ENCODE measurements around the gene ZFHX2.

The ZFHX2 gene

DNA sequence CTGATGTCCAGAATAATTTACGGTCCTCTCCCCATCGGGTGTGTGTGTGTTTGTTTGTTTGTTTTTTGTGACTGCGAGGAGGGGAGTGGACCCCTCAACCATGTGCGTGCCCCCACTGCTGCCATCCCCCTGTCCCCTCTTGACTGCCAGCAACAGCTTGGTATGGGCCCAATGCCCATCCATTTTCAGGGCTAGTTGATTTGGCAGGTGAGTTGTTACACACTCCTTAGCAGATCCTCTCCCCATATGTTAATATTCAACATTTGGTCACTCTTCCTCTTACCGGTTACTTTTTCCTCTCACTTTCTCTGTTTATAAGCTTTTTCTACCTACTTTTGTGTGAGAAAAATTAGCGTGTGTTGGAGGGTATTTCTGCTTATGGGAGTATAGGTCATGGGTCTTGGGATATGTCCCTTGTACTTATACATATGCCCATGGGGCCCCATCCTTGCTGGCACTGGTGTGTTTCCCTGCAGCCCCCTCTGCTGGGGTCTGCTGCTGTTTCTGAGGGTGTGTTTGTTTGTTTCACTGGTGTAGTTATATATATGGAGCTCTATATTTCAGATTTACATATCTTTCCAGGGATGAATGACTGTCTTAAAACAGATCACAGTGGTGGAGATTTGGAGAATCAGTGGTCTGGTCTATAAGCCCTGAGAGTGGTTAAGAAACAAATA, 33.8 kb downstream of the ZFHX2 start:
- DNase-seq = no peak

DNA sequence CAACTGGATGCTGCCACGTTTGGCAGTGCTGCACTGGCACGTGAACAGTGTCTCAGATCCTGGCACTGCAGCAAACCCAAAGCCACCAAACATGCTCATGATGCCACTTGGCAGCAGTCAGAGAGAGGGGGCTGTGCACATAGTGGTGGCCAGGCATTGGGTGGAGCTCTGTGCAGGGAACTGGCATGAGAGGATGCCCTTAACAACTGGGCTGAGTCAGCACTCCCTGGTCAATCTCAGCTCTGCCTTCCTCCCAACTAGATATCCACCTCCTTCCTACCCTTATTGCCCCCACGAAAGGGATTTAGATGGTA, 37.0 kb downstream of the ZFHX2 start:
- no peak for DNase-seq

DNA sequence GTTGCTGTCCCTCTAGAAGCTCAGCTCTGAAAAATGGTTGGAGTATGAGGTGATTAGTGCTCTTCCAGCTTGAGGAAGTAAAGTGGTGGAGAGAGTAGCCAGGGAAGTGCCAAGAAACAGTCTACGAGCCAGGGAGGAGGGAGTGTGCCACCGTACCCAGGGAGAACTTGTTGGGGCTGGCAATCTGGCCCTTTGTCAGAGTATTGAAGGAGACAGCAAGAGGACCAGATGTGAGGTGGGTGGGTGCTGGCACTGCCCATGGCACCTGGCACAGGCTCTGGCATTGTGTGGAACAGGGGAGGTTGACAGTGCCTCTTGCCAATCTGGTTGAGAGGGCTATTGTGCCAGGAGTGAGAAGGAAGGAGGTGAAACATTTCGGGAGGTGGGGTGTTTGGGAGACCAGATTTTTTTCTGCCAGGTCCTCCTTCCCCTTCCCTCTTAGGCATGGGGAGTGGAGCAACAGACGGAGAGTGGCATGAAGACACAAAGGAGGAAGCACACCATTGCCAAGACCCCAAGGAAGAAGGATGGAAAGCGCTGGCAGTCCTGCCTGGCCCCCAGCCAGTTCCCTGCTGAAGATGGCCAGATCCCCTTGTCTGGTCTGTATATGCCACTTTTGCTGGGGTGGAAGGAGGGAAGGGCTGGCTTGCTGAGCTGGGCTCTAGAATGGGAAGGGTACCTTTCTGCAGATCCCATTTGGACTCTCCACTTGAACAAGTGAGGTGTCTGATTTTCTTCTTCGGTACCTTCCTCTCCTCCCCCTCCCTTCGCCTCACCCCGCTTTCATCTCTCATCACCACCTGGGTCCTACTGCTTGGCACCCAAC, 37.5 kb downstream of the ZFHX2 start:
- DNase-seq = no peak

DNA sequence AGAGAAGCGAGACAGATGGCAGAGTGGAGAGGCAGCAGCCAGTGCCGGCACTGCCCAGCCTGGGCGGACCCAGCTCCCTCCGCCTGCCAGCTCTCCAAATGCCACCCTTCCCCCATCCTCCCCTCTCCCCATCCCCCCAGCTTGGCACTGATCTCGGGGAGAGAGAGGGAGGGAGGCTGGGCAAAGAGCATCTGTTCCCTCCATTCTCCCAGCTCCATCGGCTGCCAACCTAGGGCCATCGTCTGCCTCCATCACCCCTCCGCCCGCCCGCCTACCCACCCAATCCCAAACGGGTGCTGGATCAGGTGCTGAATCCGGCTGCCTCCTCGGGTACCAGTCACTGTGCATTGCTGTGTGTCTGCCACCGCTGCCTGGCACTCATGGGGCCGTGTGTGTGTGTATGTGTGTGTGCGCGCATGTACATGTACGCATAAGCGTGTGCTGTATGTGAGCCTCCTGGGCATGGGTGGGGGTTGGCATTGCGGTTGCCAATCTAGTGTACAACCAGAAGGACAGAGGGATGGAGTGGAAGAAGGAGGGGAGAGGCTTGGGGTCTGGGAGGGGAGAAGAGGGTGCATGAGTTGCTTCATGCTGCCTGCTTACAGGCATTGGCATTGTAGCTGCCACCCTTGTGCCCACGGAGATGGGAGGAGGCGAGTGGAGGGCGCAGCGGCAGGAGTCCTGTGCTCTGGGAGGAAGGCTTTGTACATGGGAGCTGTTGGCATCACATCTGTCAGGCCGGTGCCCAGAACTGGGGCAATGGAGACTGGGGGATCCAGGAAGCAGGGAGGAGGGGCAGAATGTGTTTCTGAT, 38.4 kb downstream of the ZFHX2 start:
- no peak for DNase-seq

DNA sequence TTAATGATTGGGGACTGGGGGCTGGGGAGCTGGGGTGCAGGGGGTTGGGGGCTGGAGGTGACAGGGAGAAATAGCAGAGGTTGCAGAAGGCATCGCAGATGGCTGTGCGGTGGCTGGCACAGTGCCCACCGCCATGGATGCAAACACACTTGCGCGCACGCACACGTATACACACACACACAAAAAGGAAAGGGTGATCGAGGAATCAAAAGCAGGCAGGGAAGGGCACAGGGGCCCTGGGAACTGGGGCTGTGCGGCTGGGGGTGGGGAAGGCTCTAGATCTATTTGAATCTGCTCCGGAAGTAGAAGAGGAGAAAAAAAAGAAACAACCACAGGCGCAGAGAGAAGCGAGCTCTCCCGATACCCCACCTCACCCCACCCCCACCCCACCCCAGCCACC, 39.4 kb downstream of the ZFHX2 start:
- no peak for DNase-seq

DNA sequence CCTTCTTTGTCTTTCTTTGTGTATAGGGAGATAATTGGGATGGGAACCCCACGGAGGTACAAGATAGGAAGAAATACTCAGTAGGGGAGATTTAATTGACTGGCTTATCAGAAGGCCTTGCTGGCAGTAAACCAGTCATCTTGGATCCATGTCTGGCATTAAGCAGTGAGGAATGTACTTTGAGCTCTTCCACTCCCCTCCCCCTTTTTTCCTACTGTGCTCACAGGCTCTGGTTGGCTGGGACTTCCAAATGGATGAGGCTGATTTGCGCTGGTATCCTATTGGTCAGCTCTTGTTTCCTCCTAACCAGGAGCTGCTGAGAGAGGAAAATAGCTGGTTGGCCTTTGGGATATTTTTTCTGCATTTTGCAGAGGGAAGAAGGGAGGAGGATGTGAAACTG, 57.3 kb downstream of the ZFHX2 start:
- peak; percentile 14 for DNase-seq

DNA sequence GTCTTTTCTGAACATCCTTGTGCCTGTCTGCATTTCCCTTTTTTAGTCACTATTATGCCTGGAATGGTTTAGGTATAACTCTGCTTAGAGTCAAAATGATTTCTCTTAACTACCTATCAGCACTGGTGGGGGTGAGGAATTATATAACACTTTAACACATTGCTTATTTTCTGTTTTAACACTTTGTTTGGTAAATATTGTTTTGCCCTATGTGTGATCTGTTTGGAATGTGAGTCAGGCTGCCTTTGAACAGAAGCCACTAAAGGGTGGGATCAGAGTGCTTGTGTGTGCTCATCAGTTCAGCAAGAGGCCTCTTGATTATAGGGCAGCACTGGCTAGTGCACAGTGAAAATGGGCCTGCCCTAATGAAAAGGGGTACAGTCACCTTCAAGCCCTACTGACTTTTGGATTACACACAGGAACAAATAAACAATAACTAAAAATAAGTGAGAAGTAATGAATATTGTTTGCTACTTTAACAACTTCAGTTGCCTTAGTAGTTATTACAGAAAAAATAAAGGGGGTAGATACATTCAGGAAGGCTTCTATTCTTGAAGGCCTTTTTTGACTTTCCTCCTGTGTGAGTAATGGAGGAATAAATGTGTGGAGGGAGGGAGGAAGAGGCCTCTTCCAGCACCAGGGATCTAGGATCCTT, 58.8 kb downstream of the ZFHX2 start:
- DNase-seq = peak; percentile 11

DNA sequence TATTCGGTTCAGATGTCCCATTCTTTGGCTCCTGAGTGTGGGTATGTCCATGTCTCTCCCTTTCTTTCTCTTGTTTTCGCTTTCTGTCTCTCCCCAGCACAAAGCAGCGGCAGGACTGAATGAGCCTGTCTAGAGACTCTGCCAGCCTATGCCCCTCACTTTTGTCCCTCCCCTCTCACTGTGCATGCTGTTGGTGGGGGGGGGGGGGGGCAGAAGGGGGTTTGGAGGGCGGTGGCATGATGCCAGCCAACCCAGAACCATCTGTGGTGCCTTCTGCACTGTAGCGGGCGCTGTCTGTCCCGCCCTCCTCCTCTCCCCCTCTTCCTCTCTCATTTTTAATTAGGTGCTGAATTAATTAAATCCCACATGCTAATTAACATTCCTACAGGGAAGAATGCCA, 64.3 kb downstream of the ZFHX2 start:
- no peak for DNase-seq

DNA sequence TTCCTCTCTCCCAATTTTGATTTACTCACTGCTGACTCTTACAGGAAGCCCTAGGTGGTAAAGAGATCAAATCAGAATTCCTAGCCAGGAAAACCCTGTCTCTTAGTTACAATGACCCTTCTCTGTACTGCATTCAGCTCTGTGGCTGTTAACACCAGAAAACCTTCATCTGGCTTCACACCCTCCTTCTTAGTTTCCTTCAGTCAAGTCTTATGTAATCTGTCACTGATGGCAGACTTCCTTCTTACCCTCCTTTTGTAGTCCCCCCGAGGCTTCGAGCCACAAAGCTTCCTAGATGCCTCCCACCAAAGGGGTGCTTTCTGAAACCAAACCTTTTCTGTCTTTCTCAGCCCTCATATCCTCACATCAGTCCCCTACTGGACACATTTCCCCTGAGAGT, 65.5 kb downstream of the ZFHX2 start:
- DNase-seq = no peak

DNA sequence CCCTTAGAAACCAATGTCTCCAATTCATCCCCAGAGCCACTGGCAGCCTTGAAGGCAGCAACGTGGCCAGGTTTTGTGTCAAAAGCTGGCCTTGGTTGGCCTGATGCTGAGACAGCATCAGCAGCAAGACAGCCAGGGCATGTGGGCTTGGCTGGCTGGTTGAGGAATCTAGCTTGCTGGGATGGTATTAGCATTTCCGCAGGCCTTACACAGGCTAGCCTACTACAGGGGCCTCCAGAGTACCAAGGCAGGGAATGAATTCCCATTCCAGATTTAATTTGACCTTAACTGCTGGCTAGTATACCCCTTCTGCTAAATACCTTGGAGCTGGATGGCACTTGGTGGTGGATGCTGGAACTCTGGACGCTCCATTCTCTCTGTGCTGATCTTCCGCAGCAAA, 66.2 kb downstream of the ZFHX2 start:
- no peak for DNase-seq

DNA sequence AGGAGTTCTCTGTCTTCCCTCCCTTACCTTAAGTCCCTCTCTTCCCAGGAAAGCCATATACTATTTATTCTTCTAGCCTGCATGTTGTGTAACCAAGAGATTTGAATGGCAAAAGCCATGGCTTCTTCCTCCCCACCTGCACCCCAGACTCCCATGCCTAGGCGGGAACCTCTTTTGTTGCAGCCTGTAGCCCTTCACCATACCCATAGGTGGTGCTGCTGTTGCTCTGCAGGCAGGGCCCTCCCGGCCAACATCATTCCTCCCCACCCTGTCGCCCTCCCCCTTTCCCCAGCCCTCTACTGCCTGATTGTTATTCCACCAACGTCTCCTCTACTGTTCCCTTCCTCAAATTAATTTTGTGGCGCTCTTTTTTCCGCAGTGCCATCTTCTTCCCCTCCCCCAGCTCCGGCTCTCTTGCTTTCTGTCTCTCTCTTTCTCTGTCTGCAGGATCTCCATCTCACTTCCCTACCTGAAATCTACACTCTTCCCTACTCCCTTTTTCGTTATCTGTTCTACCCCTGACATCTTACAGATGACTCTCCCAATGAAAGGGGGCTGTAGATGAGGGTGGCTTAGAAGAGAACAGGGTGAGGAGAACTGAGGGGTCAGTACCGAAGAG, 68.2 kb downstream of the ZFHX2 start:
- peak; percentile 9 for DNase-seq

DNA sequence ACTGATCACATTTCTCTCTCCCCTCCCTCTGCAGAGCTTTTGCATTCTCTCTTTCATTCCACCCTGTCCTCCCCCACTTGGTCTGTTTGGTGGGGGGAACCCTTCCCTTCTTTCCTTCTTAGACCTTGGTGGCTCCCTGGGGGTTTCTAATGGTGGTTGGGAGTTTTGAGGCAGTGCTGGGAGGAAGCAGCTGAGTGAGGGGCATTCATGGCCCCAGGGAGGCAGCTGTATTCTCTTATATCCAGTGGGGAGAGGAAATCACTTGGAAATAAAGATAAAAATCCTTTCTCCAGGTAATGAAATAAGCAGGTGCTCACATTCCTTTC, 68.8 kb downstream of the ZFHX2 start:
- no peak for DNase-seq

DNA sequence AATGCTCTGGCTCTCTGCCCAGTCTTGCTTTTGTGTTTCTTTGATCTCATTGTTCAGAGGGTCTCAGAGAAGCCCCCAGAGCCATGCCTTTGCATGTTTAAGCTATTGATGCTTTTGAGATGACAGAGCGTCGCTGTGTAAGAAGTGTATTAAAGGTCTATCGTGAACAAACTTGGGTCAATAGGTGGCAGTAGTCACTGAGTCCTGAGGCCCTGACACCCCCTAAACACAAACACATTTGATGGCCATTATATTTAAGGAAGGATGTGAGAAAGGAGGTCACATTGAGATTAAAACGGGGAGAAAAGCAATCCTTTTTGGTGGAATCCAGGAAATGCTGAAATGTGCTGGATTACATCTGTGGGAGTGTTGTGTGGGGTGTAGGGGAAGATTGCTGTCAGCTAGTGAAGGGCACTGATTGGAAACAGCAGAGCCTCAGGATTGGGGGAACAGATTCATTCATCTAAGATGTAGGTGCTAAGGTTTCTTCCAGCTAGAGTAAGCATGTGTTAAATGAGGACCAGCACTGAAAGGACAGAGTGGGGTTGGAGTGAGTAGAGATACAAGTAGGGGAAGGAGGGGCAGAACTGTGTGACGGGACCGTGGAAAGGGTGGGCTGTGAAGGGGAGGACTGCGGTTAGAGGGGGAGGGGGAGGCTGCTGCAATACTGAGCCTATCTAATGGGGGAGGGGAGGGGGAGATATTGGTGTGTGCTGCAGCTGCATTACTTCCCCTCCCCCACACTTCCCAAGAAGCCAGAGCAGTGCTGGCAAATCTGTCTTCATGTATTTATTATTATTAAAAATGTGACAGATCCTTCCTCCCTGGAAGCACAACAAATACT, 69.4 kb downstream of the ZFHX2 start:
- no peak for DNase-seq

DNA sequence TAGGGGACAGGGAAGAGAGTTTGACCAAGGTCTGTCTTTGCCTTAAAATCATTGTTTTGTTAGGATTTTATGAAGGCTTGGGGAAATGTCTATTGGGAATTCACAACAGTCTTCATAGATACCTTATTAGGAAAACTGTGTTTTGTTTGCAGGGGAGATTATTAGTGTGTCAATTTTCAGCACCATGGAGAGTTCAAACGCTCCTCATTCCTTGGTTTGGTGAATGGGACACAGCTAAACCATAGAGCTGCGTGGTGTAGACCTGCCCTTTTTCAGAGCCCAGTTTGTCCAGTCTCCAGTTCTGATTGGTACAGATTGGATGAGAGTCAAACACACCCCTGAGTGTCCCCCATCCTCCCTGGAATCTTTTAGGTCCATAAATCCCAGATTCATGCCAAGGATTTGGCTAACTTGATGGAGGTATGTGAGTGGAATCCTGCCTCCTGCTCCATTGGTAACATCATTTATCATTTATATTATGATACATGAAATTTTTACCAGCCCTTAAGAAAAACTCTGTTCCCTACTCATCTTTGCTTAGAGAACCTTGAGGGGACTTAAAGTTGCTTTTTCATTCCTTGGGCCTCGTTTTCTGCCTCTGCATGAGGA, 70.1 kb downstream of the ZFHX2 start:
- DNase-seq = peak; percentile 5

DNA sequence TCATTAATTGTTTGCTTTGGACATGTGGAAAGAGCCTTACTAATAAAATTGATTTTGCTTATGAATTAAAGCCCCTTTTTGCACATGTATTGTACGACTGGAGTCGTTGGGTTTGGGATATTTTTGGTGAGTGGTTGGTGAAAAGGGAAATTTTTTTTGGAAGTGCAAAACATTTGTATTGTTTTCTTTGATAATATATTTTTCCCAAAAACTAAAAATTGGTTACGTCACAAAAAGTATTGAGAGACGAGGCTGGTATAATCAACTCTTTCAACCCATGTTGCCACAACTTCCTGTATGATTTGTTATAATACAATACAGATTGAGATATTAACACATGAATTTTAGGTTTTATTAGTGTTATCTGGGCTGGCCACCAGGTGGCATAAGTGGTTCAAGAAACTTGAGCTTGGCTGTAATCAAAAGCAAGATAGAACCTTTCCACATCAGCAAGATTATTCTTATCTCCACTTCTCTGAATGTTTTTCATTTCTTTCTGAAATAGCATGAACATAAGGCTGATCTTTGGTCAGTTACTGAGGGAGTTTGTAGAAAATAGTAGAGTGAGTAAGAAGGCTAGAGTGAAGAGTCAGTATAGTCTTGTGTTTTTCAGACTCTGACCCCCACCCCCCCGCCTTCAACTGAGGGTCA, 73.3 kb downstream of the ZFHX2 start:
- DNase-seq = peak; percentile 63

DNA sequence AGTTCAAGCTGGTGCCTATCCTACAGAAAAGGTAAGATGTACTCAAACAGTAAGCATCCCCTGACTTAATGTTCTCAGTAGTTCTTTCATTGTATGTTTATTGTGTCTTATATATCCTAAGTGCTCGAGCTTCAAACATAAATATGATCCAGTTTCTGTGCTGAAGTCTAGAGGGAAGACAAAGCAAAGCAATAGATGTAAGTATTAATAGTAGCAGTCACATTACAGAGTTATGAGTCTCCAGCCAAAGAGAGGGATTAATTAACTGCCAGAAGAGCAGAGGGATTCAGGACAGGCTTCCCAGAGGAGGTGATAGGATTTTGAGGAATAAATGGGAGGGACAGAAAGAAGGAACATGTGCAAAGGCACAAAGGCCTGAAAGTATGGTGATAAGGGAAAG, 80.6 kb downstream of the ZFHX2 start:
- no peak for DNase-seq

Data from EL (cell line).